Body of pancreas (tissue), 4 donors: Measurements from ENCODE around the gene PKN3. TPM values are rescaled to one million over a fixed set of nuclear protein-coding genes. Genes with fewer than 3 reads are reported as not detected.

Experiments used
- ATAC-seq: fragments of 150-250 bp; one replicate; pipeline ENCODE4 v1.9.1; 2016
- DNase-seq, 4 donors: peaks; one replicate each; pipeline ENCODE4 v3.0.0-alpha.2; 2019
- H3K27ac ChIP-seq, 4 donors: fragments of 200-600 bp; sonication (generic); 1 replicate in 3 of 4; 2 replicates in 1 of 4; pipeline versions ENCODE4 v1.5.1 to v1.6.1; 2016 to 2019; ENCODE audit warnings: mild to moderate bottlenecking in 1 of 4, mixed read lengths in 1 of 4, moderate library complexity in 1 of 4
- H3K27me3 ChIP-seq, 2 donors: fragments of 200-600 bp; sonication (generic); one replicate each; pipeline ENCODE4 v1.6.0; 2016; ENCODE audit warnings: mild to moderate bottlenecking in 1 of 2
- H3K36me3 ChIP-seq, 2 donors: fragments of 200-600 bp; sonication (generic); replicated peaks in 1 of 2; 2 replicates each; pipeline ENCODE4 v1.5.1; 2016; ENCODE audit warnings: low read depth in 2 of 2; ENCODE audit not compliant: insufficient read depth in 1 of 2
- H3K4me1 ChIP-seq: fragments of 200-600 bp; sonication (generic); one replicate; pipeline ENCODE4 v1.6.0; 2016
- H3K4me3 ChIP-seq, 2 donors: fragments of 200-600 bp; sonication (generic); 1 replicate in 1 of 2; 2 replicates in 1 of 2; pipeline ENCODE4 v1.5.1; 2016 to 2019
- H3K9me3 ChIP-seq, 3 donors: fragments of 200-600 bp; sonication (generic); 1 replicate in 2 of 3; 2 replicates in 1 of 3; pipeline ENCODE4 v1.5.1; 2016
- CTCF ChIP-seq, 7 experiments: fragments of 450-650 bp in 4 of 7; fragments of 200-600 bp in 3 of 7; sonication (generic) in 3 of 7; IDR thresholded peaks; one replicate each; pipeline ENCODE4 v1.5.1; 2016 to 2019; ENCODE audit warnings: antibody characterized with exemption in 7 of 7
- POLR2A ChIP-seq, 3 donors: fragments of 450-650 bp; IDR thresholded peaks; one replicate each; pipeline ENCODE4 v1.6.1; 2016; ENCODE audit warnings: antibody characterized with exemption in 3 of 3, mild to moderate bottlenecking in 2 of 3
- WGBS, 2 donors: methylation state at CpG; one replicate each; pipeline ENCODE4 v1.1.5; 2017; 5-methylcytosine and 5-hydroxymethylcytosine counted together
- intact Hi-C: fragments of 100-400 bp; cut with DNase I; formaldehyde crosslinking; loops from one replicate; pipeline ENCODE4 v1.15.1; 2023
- total RNA-seq, 2 donors: library from RNA; depleted of rRNA; stranded (reverse); fragments of >200 nt; gene quantifications; one replicate each; pipeline ENCODE4 v1.1.0, GENCODE V29; 2016

PKN3 gene
- total RNA-seq, 2 donors from 2014 or later, result 4.9 to 10.2 TPM

GRCh38 chr9:128677794-128678193 lies 24.5 kb upstream of the PKN3 start:
- TF ChIP-seq POLR2A (IDR thresholded peaks at IDR 0.05) (no peak), CTCF (IDR thresholded peaks at IDR 0.05) (no peak)
- Histone ChIP-seq H3K27me3 (no peaks in the 10 kb centered on the region), H3K36me3 (no peaks in the 10 kb centered on the region), H3K4me3 (no peak overlapping the region), H3K9me3 (no peaks in the 10 kb centered on the region), H3K4me1 (peaks cover 5% of the 10 kb centered on the region), H3K27ac (no peak overlapping the region)
- WGBS, 2 donors, result 90 to 92% methylated on average over 10 of the region's 10 CpGs
- DNase-seq, result no peak
- ATAC-seq, result no peak
- intact Hi-C loops, result no loop called here

- Histone ChIP-seq H3K4me1 (peaks cover 37% of the 10 kb centered on the region), H3K27me3 (no peaks in the 10 kb centered on the region), H3K4me3 (peak overlapping the region; percentile 47 to 61), H3K27ac (peak overlapping the region; percentile 83 to 97 (median 91)), H3K9me3 (no peaks in the 10 kb centered on the region), H3K36me3 (no peaks in the 10 kb centered on the region)
- 2 to 3% methylated on average over 16 to 21 of the region's 21 CpGs for WGBS, 2 donors
- TF ChIP-seq CTCF (IDR thresholded peaks at IDR 0.05) (no peak), POLR2A (IDR thresholded peaks at IDR 0.05) (peak in 2 of 3 donors; percentile 30 to 43)
- intact Hi-C loops, result no loop called here
- peak; percentile 66 for ATAC-seq
- peak; percentile 71 to 82 (median 78) for DNase-seq
These were observed 18.8 kb upstream of the PKN3 start for GRCh38 chr9:128683340-128684064.

GRCh38 chr9:128684065-128684324 lies 18.3 kb upstream of the PKN3 start:
- Histone ChIP-seq H3K27me3 (no peaks in the 10 kb centered on the region), H3K9me3 (no peaks in the 10 kb centered on the region), H3K27ac (peak overlapping the region; percentile 83 to 97 (median 91)), H3K36me3 (no peaks in the 10 kb centered on the region), H3K4me3 (peak overlapping the region; percentile 47 to 61), H3K4me1 (peaks cover 37% of the 10 kb centered on the region)
- 0% methylated on average over 3 of the region's 3 CpGs for WGBS, 2 donors
- ATAC-seq, result peak; percentile 0
- TF ChIP-seq POLR2A (IDR thresholded peaks at IDR 0.05) (no peak), CTCF (IDR thresholded peaks at IDR 0.05) (no peak)
- DNase-seq, result no peak
- intact Hi-C loops, result no loop called here

- no peak for TF ChIP-seq CTCF (IDR thresholded peaks at IDR 0.05)
- peak; percentile 79 to 98 (median 97) for TF ChIP-seq POLR2A (IDR thresholded peaks at IDR 0.05)
- Histone ChIP-seq H3K9me3 (no peaks in the 10 kb centered on the region), H3K36me3 (no peaks in the 10 kb centered on the region), H3K4me3 (peak overlapping the region; percentile 47 to 61), H3K4me1 (peaks cover 37% of the 10 kb centered on the region), H3K27me3 (no peaks in the 10 kb centered on the region), H3K27ac (peak overlapping the region; percentile 83 to 97 (median 91))
- WGBS, 2 donors, result 1 to 4% methylated on average over 13 to 15 of the region's 15 CpGs
- intact Hi-C loops, result no loop called here
- DNase-seq (peak; percentile 89 to 94 (median 92)), ATAC-seq (peak; percentile 70)
These were observed 17.7 kb upstream of the PKN3 start for GRCh38 chr9:128684325-128685199.
